ENCODE results near the gene PCDH9.

GRCh38 chr13:66443926-66444325 is 786.2 kb downstream of the PCDH9 start:
- TF ChIP-seq, protein P1, sequence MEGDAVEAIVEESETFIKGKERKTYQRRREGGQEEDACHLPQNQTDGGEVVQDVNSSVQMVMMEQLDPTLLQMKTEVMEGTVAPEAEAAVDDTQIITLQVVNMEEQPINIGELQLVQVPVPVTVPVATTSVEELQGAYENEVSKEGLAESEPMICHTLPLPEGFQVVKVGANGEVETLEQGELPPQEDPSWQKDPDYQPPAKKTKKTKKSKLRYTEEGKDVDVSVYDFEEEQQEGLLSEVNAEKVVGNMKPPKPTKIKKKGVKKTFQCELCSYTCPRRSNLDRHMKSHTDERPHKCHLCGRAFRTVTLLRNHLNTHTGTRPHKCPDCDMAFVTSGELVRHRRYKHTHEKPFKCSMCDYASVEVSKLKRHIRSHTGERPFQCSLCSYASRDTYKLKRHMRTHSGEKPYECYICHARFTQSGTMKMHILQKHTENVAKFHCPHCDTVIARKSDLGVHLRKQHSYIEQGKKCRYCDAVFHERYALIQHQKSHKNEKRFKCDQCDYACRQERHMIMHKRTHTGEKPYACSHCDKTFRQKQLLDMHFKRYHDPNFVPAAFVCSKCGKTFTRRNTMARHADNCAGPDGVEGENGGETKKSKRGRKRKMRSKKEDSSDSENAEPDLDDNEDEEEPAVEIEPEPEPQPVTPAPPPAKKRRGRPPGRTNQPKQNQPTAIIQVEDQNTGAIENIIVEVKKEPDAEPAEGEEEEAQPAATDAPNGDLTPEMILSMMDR (IDR thresholded peaks at IDR 0.05; ENCODE audit: low read depth, low read length), result no peak
- no peak for TF ChIP-seq EZH2phosphoT487 (IDR thresholded peaks at IDR 0.05; ENCODE audit: low read depth)

Data from OCI-LY3 (cell line).